HUDEP-2 (cell line): ENCODE measurements around the gene CENPL.

Experiments used
- DNase-seq, 76 experiments: peaks; one replicate each; lab custom pipeline; 2025; ENCODE audit not compliant: unreplicated experiment in 76 of 76; lab: John Stamatoyannopoulos, UW

The CENPL gene

GRCh38 chr1:173824315-173825081 is at the start of gene CENPL, which contains the start of gene DARS2:
TSS of gene CENPL (minus strand) at chr1:173824883. CDS start at chr1:173811299, 13,584 bp downstream.
TSS of gene DARS2 (plus strand) at chr1:173824673. CDS start at chr1:173825230, 557 bp downstream.
- DNase-seq: peak; percentile 38 to 99 (median 94)

- no peak for DNase-seq
Observed at GRCh38 chr1:173871500-173871899, 46.8 kb upstream of the CENPL start.

GRCh38 chr1:173871091-173871490 is 46.4 kb upstream of the CENPL start:
- no peak for DNase-seq

- DNase-seq: peak in 72 of 76 experiments; percentile 9 to 81 (median 48)
Observed at GRCh38 chr1:173870252-173871075, 45.8 kb upstream of the CENPL start.

- no peak for DNase-seq
Observed at GRCh38 chr1:173869021-173869359, 44.3 kb upstream of the CENPL start.

- DNase-seq: peak in 72 of 76 experiments; percentile 62 to 98 (median 90)
Observed at GRCh38 chr1:173868266-173869020, 43.8 kb upstream of the CENPL start, which contains the start of gene ZBTB37. TSS of gene ZBTB37 (plus strand) at chr1:173868380. CDS start at chr1:173870226, 1,846 bp downstream.

GRCh38 chr1:173867753-173868265 is 43.1 kb upstream of the CENPL start, which contains the start of gene GAS5:
TSS of gene GAS5 (minus strand) at chr1:173867989.
- DNase-seq: peak; percentile 86 to 99 (median 98)

- DNase-seq: peak in 24 of 76 experiments; percentile 2 to 75 (median 54)
Observed at GRCh38 chr1:173867141-173867752, 42.6 kb upstream of the CENPL start.

GRCh38 chr1:173866413-173867115 is 41.9 kb upstream of the CENPL start:
- DNase-seq: peak in 3 of 76 experiments; percentile 18 to 37 (median 34)

- peak in 1 of 76 experiments; percentile 30 for DNase-seq
Observed at GRCh38 chr1:173865468-173866164, 40.9 kb upstream of the CENPL start.

- DNase-seq: no peak
Observed at GRCh38 chr1:173864179-173864867, 39.6 kb upstream of the CENPL start.

- peak in 6 of 76 experiments; percentile 18 to 56 (median 44) for DNase-seq
Observed at GRCh38 chr1:173863224-173864161, 38.8 kb upstream of the CENPL start.

GRCh38 chr1:173862769-173863223 is 38.1 kb upstream of the CENPL start:
- DNase-seq: peak in 16 of 76 experiments; percentile 14 to 75 (median 52)

GRCh38 chr1:173862146-173862768 is 37.6 kb upstream of the CENPL start:
- DNase-seq: peak in 51 of 76 experiments; percentile 14 to 75 (median 40)

- DNase-seq: peak in 33 of 76 experiments; percentile 3 to 67 (median 35)
Observed at GRCh38 chr1:173861731-173862145, 37.1 kb upstream of the CENPL start.

GRCh38 chr1:173860065-173860464 is 35.4 kb upstream of the CENPL start:
- DNase-seq: no peak
